ENCODE measurements around the gene TMPRSS11F. TPM values are rescaled to one million over a fixed set of nuclear protein-coding genes. Genes with fewer than 3 reads are reported as not detected.

Gene TMPRSS11F
- total and polyA plus RNA-seq, 2 donors (not counting 3 experiments of a cell fraction or from before 2014, with no cell fraction given), result not detected

GRCh38 chr4:68062501-68062900, 67.2 kb downstream of the TMPRSS11F start:
- ChIA-PET POLR2A (no interaction called here), CTCF (no interaction called here)
- dilution Hi-C loops (cut with MboI; ENCODE audit: extremely low pct_ligation_motif_present, low sequenced_read_pairs), result no loop called here
- TF ChIP-seq CTCF (IDR thresholded peaks at IDR 0.05; ENCODE audit: extremely low read depth in 1 of 2, insufficient read depth in 1 of 2, low read depth in 1 of 2, low read length in 2 of 2), result no peak
- TF ChIP-seq POLR2AphosphoS5 (IDR thresholded peaks at IDR 0.05; ENCODE audit: insufficient read depth, low read depth, low read length), result no peak
- TF ChIP-seq MYC (IDR thresholded peaks at IDR 0.05; ENCODE audit: low read depth, low read length), result no peak
- TF ChIP-seq MAX (IDR thresholded peaks at IDR 0.05; ENCODE audit: insufficient read depth, insufficient read length), result no peak
- H3K9ac ChIP-seq (replicated peaks; ENCODE audit: extremely low read depth, insufficient read depth, low read length), result no peak overlapping the region
- intact Hi-C loops (cut with micrococcal nuclease), result no loop called here
- no peaks in the 10 kb centered on the region for H3K9me3 ChIP-seq (replicated peaks; ENCODE audit: control insufficient read depth, insufficient read depth, low read length)
- no peak for DNase-seq (ENCODE audit: low read depth, low spot score)
- no peaks in the 10 kb centered on the region for H3K9me1 ChIP-seq (replicated peaks; ENCODE audit: control insufficient read depth, extremely low read depth, insufficient read depth, low read length)
- no peak for FAIRE-seq
- no peaks in the 10 kb centered on the region for H3K27me3 ChIP-seq (ENCODE audit: control insufficient read depth in 2 of 2, insufficient read depth in 2 of 2, low read length in 2 of 2)
- no peaks in the 10 kb centered on the region for H3K4me1 ChIP-seq (ENCODE audit: control insufficient read depth, extremely low read depth, insufficient read depth, low read length)
- no peak overlapping the region for H3K4me2 ChIP-seq (ENCODE audit: insufficient read depth, low read length)
- H2AFZ ChIP-seq (ENCODE audit: low read depth, low read length), result no peak overlapping the region
- no peaks in the 10 kb centered on the region for H3K36me3 ChIP-seq (ENCODE audit: control insufficient read depth in 2 of 2, extremely low read depth in 1 of 2, insufficient read depth in 2 of 2, low read length in 2 of 2)
- BruUV-seq (replicated peaks), result no TSS peak
- H3K27ac ChIP-seq (ENCODE audit: insufficient read depth, low read depth, low read length), result no peak overlapping the region
- H3K4me3 ChIP-seq (replicated peaks in 1 of 3; ENCODE audit: insufficient read depth in 1 of 3, low read depth in 1 of 3, low read length in 3 of 3), result no peak overlapping the region
- H3K79me2 ChIP-seq (ENCODE audit: control insufficient read depth, insufficient read depth, low read length), result no peaks in the 10 kb centered on the region
- H4K20me1 ChIP-seq (replicated peaks; ENCODE audit: control insufficient read depth, extremely low read depth, insufficient read depth, low read length), result no peaks in the 10 kb centered on the region

GRCh38 chr4:68038272-68038671, 91.4 kb downstream of the TMPRSS11F start:
- POLR2A ChIA-PET, result no interaction called here

More at GRCh38 chr4:68038272-68038671, 91.4 kb downstream of the TMPRSS11F start:
- Histone ChIP-seq H3K4me2 (ENCODE audit: insufficient read depth, low read length) (no peak overlapping the region), H3K4me1 (ENCODE audit: control insufficient read depth, extremely low read depth, insufficient read depth, low read length) (no peaks in the 10 kb centered on the region), H3K4me3 (replicated peaks in 1 of 3; ENCODE audit: insufficient read depth in 1 of 3, low read depth in 1 of 3, low read length in 3 of 3) (no peak overlapping the region), H3K27ac (ENCODE audit: insufficient read depth, low read depth, low read length) (no peak overlapping the region), H3K27me3 (ENCODE audit: control insufficient read depth in 2 of 2, insufficient read depth in 2 of 2, low read length in 2 of 2) (no peaks in the 10 kb centered on the region), H3K36me3 (ENCODE audit: control insufficient read depth in 2 of 2, extremely low read depth in 1 of 2, insufficient read depth in 2 of 2, low read length in 2 of 2) (no peaks in the 10 kb centered on the region), H3K9ac (replicated peaks; ENCODE audit: extremely low read depth, insufficient read depth, low read length) (no peak overlapping the region), H3K9me3 (replicated peaks; ENCODE audit: control insufficient read depth, insufficient read depth, low read length) (no peaks in the 10 kb centered on the region), H3K9me1 (replicated peaks; ENCODE audit: control insufficient read depth, extremely low read depth, insufficient read depth, low read length) (no peaks in the 10 kb centered on the region), H2AFZ (ENCODE audit: low read depth, low read length) (no peak overlapping the region), H3K79me2 (ENCODE audit: control insufficient read depth, insufficient read depth, low read length) (no peaks in the 10 kb centered on the region), H4K20me1 (replicated peaks; ENCODE audit: control insufficient read depth, extremely low read depth, insufficient read depth, low read length) (no peaks in the 10 kb centered on the region)
- no peak for FAIRE-seq
- TF ChIP-seq MYC (IDR thresholded peaks at IDR 0.05; ENCODE audit: low read depth, low read length) (no peak), CTCF (IDR thresholded peaks at IDR 0.05; ENCODE audit: extremely low read depth in 1 of 2, insufficient read depth in 1 of 2, low read depth in 1 of 2, low read length in 2 of 2) (no peak), POLR2A (IDR thresholded peaks at IDR 0.05; ENCODE audit: low read depth, low read length) (no peak), FOS (IDR thresholded peaks at IDR 0.05; ENCODE audit: borderline replicate concordance, insufficient read depth, low read length) (no peak), JUN (IDR thresholded peaks at IDR 0.05; ENCODE audit: borderline replicate concordance, insufficient read depth, insufficient read length, low read depth) (no peak), MAX (IDR thresholded peaks at IDR 0.05; ENCODE audit: insufficient read depth, insufficient read length) (no peak), GATA2 (IDR thresholded peaks at IDR 0.05; ENCODE audit: insufficient read depth, insufficient read length, low read depth, low read length) (no peak), POLR2AphosphoS5 (IDR thresholded peaks at IDR 0.05; ENCODE audit: insufficient read depth, low read depth, low read length) (no peak), EZH2 (IDR thresholded peaks at IDR 0.05; ENCODE audit: borderline replicate concordance, low read depth, low read length, severe bottlenecking) (no peak)
- no peak for DNase-seq (ENCODE audit: low read depth, low spot score)
- CTCF ChIA-PET, result no interaction called here
- dilution Hi-C loops (cut with MboI; ENCODE audit: extremely low pct_ligation_motif_present, low sequenced_read_pairs), result no loop called here
- intact Hi-C loops (cut with micrococcal nuclease), result no loop called here
- BruUV-seq (replicated peaks), result no TSS peak
